NCI-H226 (cell line): ENCODE results near the gene TNP2.

Experiments
- DNase-seq: peaks from one replicate; pipeline ENCODE4 v3.0.0-alpha.2; 2015

Gene TNP2

GRCh38 chr16:11254913-11255736 lies 14.0 kb downstream of the TNP2 start:
- no peak for DNase-seq

GRCh38 chr16:11253995-11254912 lies 14.9 kb downstream of the TNP2 start:
- no peak for DNase-seq

- DNase-seq = no peak
Observed at GRCh38 chr16:11253009-11253994, 15.8 kb downstream of the TNP2 start.

GRCh38 chr16:11252482-11252931 lies 16.6 kb downstream of the TNP2 start:
- DNase-seq = no peak

- no peak for DNase-seq
Observed at GRCh38 chr16:11251525-11252481, 17.3 kb downstream of the TNP2 start.

- no peak for DNase-seq
Observed at GRCh38 chr16:11250786-11251524, 18.2 kb downstream of the TNP2 start.

GRCh38 chr16:11250091-11250785 lies 18.9 kb downstream of the TNP2 start:
- no peak for DNase-seq

- no peak for DNase-seq
Observed at GRCh38 chr16:11249233-11250061, 19.7 kb downstream of the TNP2 start.

GRCh38 chr16:11248133-11248532 lies 21.0 kb downstream of the TNP2 start:
- no peak for DNase-seq

- DNase-seq = no peak
Observed at GRCh38 chr16:11245988-11246387, 23.1 kb downstream of the TNP2 start.

- DNase-seq = no peak
Observed at GRCh38 chr16:11245222-11245737, 23.8 kb downstream of the TNP2 start.

- no peak for DNase-seq
Observed at GRCh38 chr16:11242658-11243057, 26.5 kb downstream of the TNP2 start.

GRCh38 chr16:11241480-11242204 lies 27.5 kb downstream of the TNP2 start:
- DNase-seq = no peak

- DNase-seq = no peak
Observed at GRCh38 chr16:11240636-11241473, 28.3 kb downstream of the TNP2 start.

GRCh38 chr16:11239644-11240632 lies 29.2 kb downstream of the TNP2 start:
- DNase-seq = no peak
